ENCODE results near the gene CCDC169. TPM values are rescaled to one million over a fixed set of nuclear protein-coding genes. Genes with fewer than 3 reads are reported as not detected.
"Not testable (repeated sequence)": the region's sequence is repeated elsewhere in the genome, so short reads cannot be mapped to it uniquely, and the experiment has no call there.

CCDC169 gene
- total RNA-seq, 1 donor from 2014 or later = 0.43 TPM

DNA sequence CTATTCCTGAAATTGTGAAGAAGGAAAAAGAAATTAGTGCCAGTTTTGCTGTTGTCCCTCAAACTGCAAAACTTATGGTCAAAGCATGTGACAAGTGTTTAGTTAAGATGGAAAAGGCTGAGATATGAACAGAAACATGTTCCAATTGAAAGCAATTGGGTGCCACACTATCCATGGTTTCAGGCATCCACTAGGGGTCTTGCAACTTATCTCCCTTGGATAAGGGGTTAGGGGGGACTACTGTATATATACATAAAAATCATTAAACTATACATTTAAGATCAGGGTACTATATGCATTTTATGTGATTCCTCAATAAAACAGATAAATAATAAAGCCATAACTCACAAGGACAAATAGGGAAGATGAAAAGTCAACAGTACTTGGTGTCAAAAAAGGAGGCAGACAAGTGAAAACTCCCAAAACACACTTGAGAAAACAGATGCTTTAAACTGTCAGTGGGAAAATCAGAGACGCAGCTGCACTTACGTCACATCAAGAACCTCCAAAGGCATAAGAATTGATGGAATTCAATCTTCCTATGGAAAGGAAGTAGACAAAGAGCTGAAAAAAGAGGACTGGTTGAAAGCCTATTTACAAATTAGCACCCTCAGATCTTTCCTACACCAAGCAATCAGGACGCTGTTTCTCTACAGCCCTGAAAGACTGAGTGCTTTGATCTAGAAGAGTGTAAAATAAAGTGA, 40.5 kb upstream of the CCDC169 start:
- no peaks in the 10 kb centered on the region for H3K9me3 Mint-ChIP-seq (ENCODE audit: unreplicated experiment)

DNA sequence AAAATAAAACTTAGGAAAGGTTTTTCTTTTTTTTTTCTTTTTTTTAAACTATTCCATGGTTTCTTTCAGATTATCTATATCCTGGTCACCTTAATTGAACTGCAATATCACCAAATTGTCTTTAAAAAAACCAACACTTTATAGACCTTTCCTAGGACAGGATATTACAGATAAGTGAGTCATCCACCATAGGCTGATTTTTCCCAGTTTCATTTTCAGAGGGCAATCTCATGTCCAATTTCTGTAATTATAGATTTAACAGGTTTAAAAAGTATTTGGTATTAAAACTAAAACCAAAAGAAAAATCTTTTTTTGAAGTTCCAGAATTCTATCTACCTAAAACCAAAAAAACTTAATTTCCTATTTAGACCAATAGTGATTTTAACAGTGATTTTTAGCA, 35.4 kb upstream of the CCDC169 start:
- peaks cover 41% of the 10 kb centered on the region for H3K36me3 Mint-ChIP-seq (ENCODE audit: unreplicated experiment)

More for the DNA sequence above, 40.5 kb upstream of the CCDC169 start:
- TF ChIP-seq, protein P1, sequence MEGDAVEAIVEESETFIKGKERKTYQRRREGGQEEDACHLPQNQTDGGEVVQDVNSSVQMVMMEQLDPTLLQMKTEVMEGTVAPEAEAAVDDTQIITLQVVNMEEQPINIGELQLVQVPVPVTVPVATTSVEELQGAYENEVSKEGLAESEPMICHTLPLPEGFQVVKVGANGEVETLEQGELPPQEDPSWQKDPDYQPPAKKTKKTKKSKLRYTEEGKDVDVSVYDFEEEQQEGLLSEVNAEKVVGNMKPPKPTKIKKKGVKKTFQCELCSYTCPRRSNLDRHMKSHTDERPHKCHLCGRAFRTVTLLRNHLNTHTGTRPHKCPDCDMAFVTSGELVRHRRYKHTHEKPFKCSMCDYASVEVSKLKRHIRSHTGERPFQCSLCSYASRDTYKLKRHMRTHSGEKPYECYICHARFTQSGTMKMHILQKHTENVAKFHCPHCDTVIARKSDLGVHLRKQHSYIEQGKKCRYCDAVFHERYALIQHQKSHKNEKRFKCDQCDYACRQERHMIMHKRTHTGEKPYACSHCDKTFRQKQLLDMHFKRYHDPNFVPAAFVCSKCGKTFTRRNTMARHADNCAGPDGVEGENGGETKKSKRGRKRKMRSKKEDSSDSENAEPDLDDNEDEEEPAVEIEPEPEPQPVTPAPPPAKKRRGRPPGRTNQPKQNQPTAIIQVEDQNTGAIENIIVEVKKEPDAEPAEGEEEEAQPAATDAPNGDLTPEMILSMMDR (IDR thresholded peaks at IDR 0.05) = no peak
- no peak for DNase-seq (ENCODE audit: extremely low spot score, unreplicated experiment)
- Mint-ChIP-seq H3K36me3 (ENCODE audit: unreplicated experiment) (peaks cover 16% of the 10 kb centered on the region), H3K27ac (ENCODE audit: unreplicated experiment) (no peak overlapping the region), H3K4me1 (ENCODE audit: unreplicated experiment) (peaks cover 52% of the 10 kb centered on the region), H3K4me3 (ENCODE audit: unreplicated experiment) (no peak overlapping the region), H3K27me3 (ENCODE audit: unreplicated experiment) (no peaks in the 10 kb centered on the region)

DNA sequence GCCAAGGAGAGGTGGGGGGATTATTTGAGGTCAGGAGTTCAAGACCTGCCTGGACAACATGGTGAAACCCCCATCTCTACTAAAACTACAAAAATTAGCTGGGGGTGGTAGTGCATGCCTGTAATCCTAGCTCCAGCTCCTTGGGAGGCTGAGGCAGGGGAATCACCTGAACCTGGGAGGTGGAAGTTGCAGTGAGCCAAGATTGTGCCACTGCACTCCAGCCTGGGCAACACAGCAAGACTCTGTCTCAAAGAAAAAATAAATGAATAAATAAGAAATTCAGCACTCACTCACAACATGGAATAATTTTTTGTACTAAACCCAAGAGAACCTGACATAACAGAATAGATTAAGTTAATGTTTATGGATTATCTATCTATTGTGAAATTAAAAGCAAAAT, 34.6 kb upstream of the CCDC169 start:
- Mint-ChIP-seq H3K4me1 (ENCODE audit: unreplicated experiment) (peaks cover 27% of the 10 kb centered on the region), H3K36me3 (ENCODE audit: unreplicated experiment) (peaks cover 43% of the 10 kb centered on the region), H3K27ac (ENCODE audit: unreplicated experiment) (peak overlapping the region; percentile 23)
- not testable (repeated sequence) for H3K4me3 Mint-ChIP-seq (ENCODE audit: unreplicated experiment); H3K9me3 Mint-ChIP-seq (ENCODE audit: unreplicated experiment); H3K27me3 Mint-ChIP-seq (ENCODE audit: unreplicated experiment); DNase-seq (ENCODE audit: extremely low spot score, unreplicated experiment)

More for the DNA sequence above, 35.4 kb upstream of the CCDC169 start:
- TF ChIP-seq, protein P1 (IDR thresholded peaks at IDR 0.05) = no peak
- DNase-seq (ENCODE audit: extremely low spot score, unreplicated experiment) = no peak
- H3K4me1 Mint-ChIP-seq (ENCODE audit: unreplicated experiment) = peaks cover 32% of the 10 kb centered on the region
- H3K4me3 Mint-ChIP-seq (ENCODE audit: unreplicated experiment) = no peak overlapping the region
- no peaks in the 10 kb centered on the region for H3K27me3 Mint-ChIP-seq (ENCODE audit: unreplicated experiment)
- no peaks in the 10 kb centered on the region for H3K9me3 Mint-ChIP-seq (ENCODE audit: unreplicated experiment)
- H3K27ac Mint-ChIP-seq (ENCODE audit: unreplicated experiment) = no peak overlapping the region

GRCh38 chr13:36331280-36331679, 33.7 kb upstream of the CCDC169 start:
- H3K4me3 Mint-ChIP-seq (ENCODE audit: unreplicated experiment) = no peak overlapping the region
- no peak overlapping the region for H3K27ac Mint-ChIP-seq (ENCODE audit: unreplicated experiment)
- no peaks in the 10 kb centered on the region for H3K9me3 Mint-ChIP-seq (ENCODE audit: unreplicated experiment)
- H3K36me3 Mint-ChIP-seq (ENCODE audit: unreplicated experiment) = peaks cover 49% of the 10 kb centered on the region
- peaks cover 23% of the 10 kb centered on the region for H3K4me1 Mint-ChIP-seq (ENCODE audit: unreplicated experiment)
- no peaks in the 10 kb centered on the region for H3K27me3 Mint-ChIP-seq (ENCODE audit: unreplicated experiment)
- TF ChIP-seq, protein P1 (IDR thresholded peaks at IDR 0.05) = no peak
- no peak for DNase-seq (ENCODE audit: extremely low spot score, unreplicated experiment)

GRCh38 chr13:36329361-36329760, 31.7 kb upstream of the CCDC169 start:
- H3K36me3 Mint-ChIP-seq (ENCODE audit: unreplicated experiment) = peaks cover 56% of the 10 kb centered on the region
- H3K27ac Mint-ChIP-seq (ENCODE audit: unreplicated experiment) = no peak overlapping the region
- peaks cover 16% of the 10 kb centered on the region for H3K4me1 Mint-ChIP-seq (ENCODE audit: unreplicated experiment)
- H3K27me3 Mint-ChIP-seq (ENCODE audit: unreplicated experiment) = no peaks in the 10 kb centered on the region
- H3K4me3 Mint-ChIP-seq (ENCODE audit: unreplicated experiment) = no peak overlapping the region
- no peaks in the 10 kb centered on the region for H3K9me3 Mint-ChIP-seq (ENCODE audit: unreplicated experiment)
- no peak for DNase-seq (ENCODE audit: extremely low spot score, unreplicated experiment)
- TF ChIP-seq, protein P1 (IDR thresholded peaks at IDR 0.05) = no peak
